Measurements from ENCODE around the gene PRPS1.
A peak's percentile ranks its signal among the peaks of the same experiment; 100 is the strongest.

Gene PRPS1

GRCh38 chrX:107672955-107673378 lies 44.7 kb downstream of the PRPS1 start:
- Histone ChIP-seq H3K4me1 (no peaks in the 10 kb centered on the region), H3K9ac (no peak overlapping the region), H3K27ac (peak overlapping the region; percentile 41), H3K79me2 (no peaks in the 10 kb centered on the region), H3K36me3 (ENCODE audit: control insufficient read depth, insufficient read depth, low read length) (no peaks in the 10 kb centered on the region), H2AFZ (no peak overlapping the region), H3K4me3 (ENCODE audit: low read depth, low read length) (no peak overlapping the region), H3K27me3 (ENCODE audit: control insufficient read depth, insufficient read depth, low read length) (no peaks in the 10 kb centered on the region), H3K4me2 (ENCODE audit: low read length) (no peak overlapping the region), H3K9me3 (ENCODE audit: control insufficient read depth, low read length) (no peaks in the 10 kb centered on the region)
- TF ChIP-seq CTCF (IDR thresholded peaks at IDR 0.05) = peak; percentile 55

GRCh38 chrX:107673431-107673830 lies 45.1 kb downstream of the PRPS1 start:
- H3K9ac ChIP-seq = no peak overlapping the region
- no peak overlapping the region for H3K4me3 ChIP-seq (ENCODE audit: low read depth, low read length)
- H3K36me3 ChIP-seq (ENCODE audit: control insufficient read depth, insufficient read depth, low read length) = no peaks in the 10 kb centered on the region
- no peaks in the 10 kb centered on the region for H3K4me1 ChIP-seq
- no peaks in the 10 kb centered on the region for H3K9me3 ChIP-seq (ENCODE audit: control insufficient read depth, low read length)
- no peaks in the 10 kb centered on the region for H3K79me2 ChIP-seq
- H3K4me2 ChIP-seq (ENCODE audit: low read length) = no peak overlapping the region
- TF ChIP-seq CTCF (IDR thresholded peaks at IDR 0.05) = no peak
- H3K27ac ChIP-seq = peak overlapping the region; percentile 41
- no peaks in the 10 kb centered on the region for H3K27me3 ChIP-seq (ENCODE audit: control insufficient read depth, insufficient read depth, low read length)
- H2AFZ ChIP-seq = no peak overlapping the region

- Histone ChIP-seq H3K79me2 (no peaks in the 10 kb centered on the region), H3K4me1 (no peaks in the 10 kb centered on the region), H2AFZ (no peak overlapping the region), H3K27ac (peak overlapping the region; percentile 81), H3K9ac (no peak overlapping the region), H3K36me3 (ENCODE audit: control insufficient read depth, insufficient read depth, low read length) (no peaks in the 10 kb centered on the region), H3K4me3 (ENCODE audit: low read depth, low read length) (no peak overlapping the region), H3K4me2 (ENCODE audit: low read length) (no peak overlapping the region), H3K27me3 (ENCODE audit: control insufficient read depth, insufficient read depth, low read length) (no peaks in the 10 kb centered on the region), H3K9me3 (ENCODE audit: control insufficient read depth, low read length) (no peaks in the 10 kb centered on the region)
- no peak for TF ChIP-seq CTCF (IDR thresholded peaks at IDR 0.05)
Observed at GRCh38 chrX:107673933-107674479, 45.7 kb downstream of the PRPS1 start.

GRCh38 chrX:107674480-107675364 lies 46.4 kb downstream of the PRPS1 start:
- H3K9ac ChIP-seq = no peak overlapping the region
- no peak overlapping the region for H3K4me3 ChIP-seq (ENCODE audit: low read depth, low read length)
- no peak for TF ChIP-seq CTCF (IDR thresholded peaks at IDR 0.05)

More at GRCh38 chrX:107674480-107675364, 46.4 kb downstream of the PRPS1 start:
- Histone ChIP-seq H3K36me3 (ENCODE audit: control insufficient read depth, insufficient read depth, low read length) (no peaks in the 10 kb centered on the region), H3K9me3 (ENCODE audit: control insufficient read depth, low read length) (no peaks in the 10 kb centered on the region), H3K27ac (peak overlapping the region; percentile 81), H3K4me2 (ENCODE audit: low read length) (no peak overlapping the region), H2AFZ (no peak overlapping the region), H3K27me3 (ENCODE audit: control insufficient read depth, insufficient read depth, low read length) (no peaks in the 10 kb centered on the region), H3K79me2 (no peaks in the 10 kb centered on the region), H3K4me1 (no peaks in the 10 kb centered on the region)
